ENCODE measurements around the gene RBM43.
"Not testable (repeated sequence)": the region's sequence is repeated elsewhere in the genome, so short reads cannot be mapped to it uniquely, and the experiment has no call there.

Gene RBM43

GRCh38 chr2:151267537-151267936 lies 5.9 kb upstream of the RBM43 start:
- no peak for DNase-seq

- DNase-seq, result no peak
Observed at GRCh38 chr2:151265991-151266390, 4.3 kb upstream of the RBM43 start.

- no peak for DNase-seq
Observed at GRCh38 chr2:151264157-151264825, 2.6 kb upstream of the RBM43 start.

GRCh38 chr2:151262629-151263028 lies 966 bp upstream of the RBM43 start:
- DNase-seq, result no peak

- no peak for DNase-seq
Observed at GRCh38 chr2:151261977-151262291, 271 bp upstream of the RBM43 start.

- DNase-seq, result no peak
Observed at GRCh38 chr2:151260573-151261230, 961 bp downstream of the RBM43 start.

- DNase-seq, result no peak
Observed at GRCh38 chr2:151258121-151258520, 3.5 kb downstream of the RBM43 start.

- DNase-seq, result no peak
Observed at GRCh38 chr2:151252646-151253045, 9.0 kb downstream of the RBM43 start.

- DNase-seq, result no peak
Observed at GRCh38 chr2:151251012-151251411, 10.7 kb downstream of the RBM43 start.

- DNase-seq, result no peak
Observed at GRCh38 chr2:151247432-151247831, 14.2 kb downstream of the RBM43 start.

GRCh38 chr2:151246152-151246551 lies 15.5 kb downstream of the RBM43 start:
- no peak for DNase-seq

GRCh38 chr2:151243468-151243867 lies 18.2 kb downstream of the RBM43 start:
- DNase-seq, result no peak

- no peak for DNase-seq
Observed at GRCh38 chr2:151241224-151241623, 20.4 kb downstream of the RBM43 start.

- no peak for DNase-seq
Observed at GRCh38 chr2:151240433-151240832, 21.2 kb downstream of the RBM43 start.

GRCh38 chr2:151239624-151240023 lies 22.0 kb downstream of the RBM43 start:
- DNase-seq, result no peak

GRCh38 chr2:151238527-151239487 lies 22.9 kb downstream of the RBM43 start:
- DNase-seq, result no peak

GRCh38 chr2:151237422-151238025 lies 24.1 kb downstream of the RBM43 start:
- DNase-seq, result no peak

- DNase-seq, result not testable (repeated sequence)
Observed at GRCh38 chr2:151233760-151234159, 27.9 kb downstream of the RBM43 start.

GRCh38 chr2:151233288-151233687 lies 28.4 kb downstream of the RBM43 start:
- not testable (repeated sequence) for DNase-seq

- no peak for DNase-seq
Observed at GRCh38 chr2:151230627-151231140, 31.0 kb downstream of the RBM43 start.

GRCh38 chr2:151228847-151229512 lies 32.7 kb downstream of the RBM43 start:
- DNase-seq, result no peak

GRCh38 chr2:151217343-151217742 lies 44.3 kb downstream of the RBM43 start:
- DNase-seq, result no peak

GRCh38 chr2:151207100-151207499 lies 54.6 kb downstream of the RBM43 start:
- no peak for DNase-seq
